Sigmoid colon (tissue), 3 donors: Measurements from ENCODE around the gene LRRK2.

ENCODE experiments used
- CTCF ChIP-seq, 4 experiments: fragments of 450-650 bp in 3 of 4; fragments of 200-600 bp in 1 of 4; IDR thresholded peaks; one replicate each; pipeline ENCODE4 v1.5.1; 2016 to 2019; ENCODE audit warnings: antibody characterized with exemption in 4 of 4, mild to moderate bottlenecking in 3 of 4, moderate library complexity in 2 of 4
- POLR2A ChIP-seq, 2 donors: fragments of 450-650 bp; IDR thresholded peaks; one replicate each; pipeline ENCODE4 v1.6.1; 2016; ENCODE audit warnings: antibody characterized with exemption in 2 of 2, mild to moderate bottlenecking in 2 of 2, moderate library complexity in 2 of 2

DNA sequence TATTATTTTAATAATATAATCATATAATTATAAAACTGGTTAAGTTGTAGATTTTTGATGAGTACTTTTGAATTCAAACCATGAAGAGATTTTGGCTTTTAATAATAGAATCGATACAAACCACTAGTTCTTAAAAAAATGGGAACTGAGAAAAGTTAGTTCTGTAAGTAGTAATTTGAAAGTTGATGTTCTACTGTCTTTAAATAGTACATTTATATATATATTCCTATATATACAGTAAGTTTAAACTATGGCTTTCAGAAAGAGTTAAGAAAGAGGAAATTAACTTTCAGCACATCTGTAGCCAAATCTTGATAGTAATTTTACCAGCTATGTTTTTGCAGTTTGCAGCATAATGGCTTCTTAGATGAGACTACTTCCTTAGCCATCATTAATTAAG, 7.8 kb downstream of the LRRK2 start:
- no peak for TF ChIP-seq POLR2A (IDR thresholded peaks at IDR 0.05)
- no peak for TF ChIP-seq CTCF (IDR thresholded peaks at IDR 0.05)
